Esophagus squamous epithelium (tissue), 4 donors: ENCODE measurements around the gene FOSL2.

Experiments
- POLR2A ChIP-seq, 4 donors: fragments of 450-650 bp; IDR thresholded peaks; one replicate each; pipeline ENCODE4 v1.6.1; 2017; ENCODE audit warnings: antibody characterized with exemption in 4 of 4, mild to moderate bottlenecking in 4 of 4, moderate library complexity in 3 of 4
- TF ChIP-seq, protein P1 (sequence below), 6 experiments: fragments of 450-650 bp in 4 of 6; fragments of 200-600 bp in 2 of 6; sonication (generic) in 2 of 6; IDR thresholded peaks; one replicate each; pipeline ENCODE4 v1.5.1; 2016 to 2019; ENCODE audit warnings: antibody characterized with exemption in 6 of 6, mild to moderate bottlenecking in 4 of 6, moderate library complexity in 4 of 6

GRCh38 chr2:28435241-28435640 is 42.6 kb downstream of the FOSL2 start:
- TF ChIP-seq, protein P1, sequence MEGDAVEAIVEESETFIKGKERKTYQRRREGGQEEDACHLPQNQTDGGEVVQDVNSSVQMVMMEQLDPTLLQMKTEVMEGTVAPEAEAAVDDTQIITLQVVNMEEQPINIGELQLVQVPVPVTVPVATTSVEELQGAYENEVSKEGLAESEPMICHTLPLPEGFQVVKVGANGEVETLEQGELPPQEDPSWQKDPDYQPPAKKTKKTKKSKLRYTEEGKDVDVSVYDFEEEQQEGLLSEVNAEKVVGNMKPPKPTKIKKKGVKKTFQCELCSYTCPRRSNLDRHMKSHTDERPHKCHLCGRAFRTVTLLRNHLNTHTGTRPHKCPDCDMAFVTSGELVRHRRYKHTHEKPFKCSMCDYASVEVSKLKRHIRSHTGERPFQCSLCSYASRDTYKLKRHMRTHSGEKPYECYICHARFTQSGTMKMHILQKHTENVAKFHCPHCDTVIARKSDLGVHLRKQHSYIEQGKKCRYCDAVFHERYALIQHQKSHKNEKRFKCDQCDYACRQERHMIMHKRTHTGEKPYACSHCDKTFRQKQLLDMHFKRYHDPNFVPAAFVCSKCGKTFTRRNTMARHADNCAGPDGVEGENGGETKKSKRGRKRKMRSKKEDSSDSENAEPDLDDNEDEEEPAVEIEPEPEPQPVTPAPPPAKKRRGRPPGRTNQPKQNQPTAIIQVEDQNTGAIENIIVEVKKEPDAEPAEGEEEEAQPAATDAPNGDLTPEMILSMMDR (IDR thresholded peaks at IDR 0.05), result no peak
- no peak for TF ChIP-seq POLR2A (IDR thresholded peaks at IDR 0.05)
